Testis (tissue), 2 donors: Measurements from ENCODE around the gene GABRD.

Source experiments
- POLR2A ChIP-seq: fragments of 450-650 bp; IDR thresholded peaks from one replicate; pipeline ENCODE4 v1.6.1; 2017; ENCODE audit warnings: antibody characterized with exemption, mild to moderate bottlenecking, moderate library complexity
- TF ChIP-seq, protein P1 (sequence below), 3 experiments: fragments of 450-650 bp in 2 of 3; fragments of 200-600 bp in 1 of 3; sonication (generic) in 1 of 3; IDR thresholded peaks; one replicate each; pipeline ENCODE4 v1.5.1; 2016 to 2019; ENCODE audit warnings: antibody characterized with exemption in 3 of 3, mild to moderate bottlenecking in 2 of 3, moderate library complexity in 1 of 3

DNA sequence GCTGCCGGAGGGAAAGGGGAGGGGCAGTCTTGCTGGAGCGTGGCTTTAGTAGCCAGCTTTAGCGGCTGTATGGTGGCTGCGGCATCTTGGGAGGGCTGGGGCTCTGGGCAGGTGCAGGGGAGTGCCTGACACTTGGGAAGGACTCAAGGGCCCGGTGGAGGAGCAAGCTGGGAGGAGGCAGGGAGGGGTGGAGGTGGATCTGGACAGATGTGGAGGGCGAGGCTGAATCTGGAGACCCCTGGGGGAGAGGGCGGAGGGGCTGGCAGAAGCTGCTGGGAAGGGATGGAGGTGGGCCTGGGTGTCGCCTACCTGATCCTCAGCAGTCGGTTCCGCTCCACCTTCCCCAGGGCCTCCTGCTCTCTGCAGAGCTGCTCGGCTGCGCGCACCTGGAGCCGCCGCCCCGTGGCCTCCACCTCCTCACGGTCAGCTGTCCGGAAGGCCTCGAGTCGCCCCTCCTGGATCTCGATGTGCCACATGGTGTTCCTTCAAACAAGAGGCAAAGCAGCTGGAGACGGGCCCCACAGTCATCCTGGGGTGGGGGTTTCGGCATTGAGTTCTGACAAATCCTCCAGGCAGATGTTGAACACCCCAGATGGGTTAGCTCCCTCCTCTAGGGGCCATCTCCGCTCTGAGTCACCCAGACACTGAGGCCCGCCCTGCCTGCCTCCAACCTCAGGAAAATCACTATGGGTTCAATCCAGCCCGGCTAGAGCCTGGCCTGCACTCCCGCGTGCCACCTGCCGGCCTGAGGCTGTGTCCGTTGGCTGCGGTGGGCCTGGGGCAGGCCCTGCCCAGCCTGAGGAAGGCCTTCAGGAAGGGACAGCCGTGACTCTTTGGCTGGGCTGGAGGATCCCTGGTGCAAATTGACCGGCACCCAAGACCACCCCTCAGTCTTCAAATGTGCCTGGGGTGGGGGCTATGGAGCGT lies 45.2 kb upstream of the GABRD start:
- TF ChIP-seq, protein P1, sequence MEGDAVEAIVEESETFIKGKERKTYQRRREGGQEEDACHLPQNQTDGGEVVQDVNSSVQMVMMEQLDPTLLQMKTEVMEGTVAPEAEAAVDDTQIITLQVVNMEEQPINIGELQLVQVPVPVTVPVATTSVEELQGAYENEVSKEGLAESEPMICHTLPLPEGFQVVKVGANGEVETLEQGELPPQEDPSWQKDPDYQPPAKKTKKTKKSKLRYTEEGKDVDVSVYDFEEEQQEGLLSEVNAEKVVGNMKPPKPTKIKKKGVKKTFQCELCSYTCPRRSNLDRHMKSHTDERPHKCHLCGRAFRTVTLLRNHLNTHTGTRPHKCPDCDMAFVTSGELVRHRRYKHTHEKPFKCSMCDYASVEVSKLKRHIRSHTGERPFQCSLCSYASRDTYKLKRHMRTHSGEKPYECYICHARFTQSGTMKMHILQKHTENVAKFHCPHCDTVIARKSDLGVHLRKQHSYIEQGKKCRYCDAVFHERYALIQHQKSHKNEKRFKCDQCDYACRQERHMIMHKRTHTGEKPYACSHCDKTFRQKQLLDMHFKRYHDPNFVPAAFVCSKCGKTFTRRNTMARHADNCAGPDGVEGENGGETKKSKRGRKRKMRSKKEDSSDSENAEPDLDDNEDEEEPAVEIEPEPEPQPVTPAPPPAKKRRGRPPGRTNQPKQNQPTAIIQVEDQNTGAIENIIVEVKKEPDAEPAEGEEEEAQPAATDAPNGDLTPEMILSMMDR (IDR thresholded peaks at IDR 0.05): no peak
- no peak for TF ChIP-seq POLR2A
